Nephron (organoid): ENCODE measurements around the gene CTNS.
A peak's percentile ranks its signal among the peaks of the same experiment; 100 is the strongest.

Experiments used
- H3K27ac Mint-ChIP-seq, 3 experiments: 2 replicates each; pipeline ENCODE4 v1.8.0; 2020; ENCODE audit warnings: mixed read lengths in 3 of 3, mild to moderate bottlenecking in 2 of 3, moderate library complexity in 1 of 3
- H3K27me3 Mint-ChIP-seq: 2 replicates; pipeline ENCODE4 v1.8.0; 2021; ENCODE audit warnings: low read depth, mild to moderate bottlenecking, moderate library complexity, mixed read lengths
- H3K36me3 Mint-ChIP-seq: 2 replicates; pipeline ENCODE4 v1.8.0; 2020; ENCODE audit warnings: low read depth, mixed read lengths
- H3K4me1 Mint-ChIP-seq: 2 replicates; pipeline ENCODE4 v1.8.0; 2020; ENCODE audit warnings: mixed read lengths
- H3K4me3 Mint-ChIP-seq, 3 experiments: 2 replicates each; pipeline ENCODE4 v1.8.0; 2020; ENCODE audit warnings: mild to moderate bottlenecking in 3 of 3, mixed read lengths in 3 of 3, moderate library complexity in 2 of 3
- H3K9me3 Mint-ChIP-seq: 2 replicates; pipeline ENCODE4 v1.8.0; 2020; ENCODE audit warnings: mixed read lengths
- CTCF ChIP-seq, 3 experiments: fragments of 200-600 bp; sonication (generic); IDR thresholded peaks; one replicate each; pipeline ENCODE4 v1.5.0; 2021; ENCODE audit warnings: antibody characterized with exemption in 3 of 3; ENCODE audit not compliant: unreplicated experiment in 3 of 3

CTNS gene

GRCh38 chr17:3600529-3601205 lies 35.9 kb upstream of the CTNS start:
- no peak for TF ChIP-seq CTCF (IDR thresholded peaks at IDR 0.05; ENCODE audit: unreplicated experiment in 3 of 3)
- Mint-ChIP-seq H3K27ac (no peak overlapping the region), H3K9me3 (no peaks in the 10 kb centered on the region), H3K36me3 (peaks cover 28% of the 10 kb centered on the region), H3K4me1 (no peaks in the 10 kb centered on the region), H3K4me3 (no peak overlapping the region), H3K27me3 (no peaks in the 10 kb centered on the region)

GRCh38 chr17:3602499-3602898 lies 34.1 kb upstream of the CTNS start:
- Mint-ChIP-seq H3K27ac (no peak overlapping the region), H3K4me1 (no peaks in the 10 kb centered on the region), H3K9me3 (no peaks in the 10 kb centered on the region), H3K27me3 (no peaks in the 10 kb centered on the region), H3K4me3 (no peak overlapping the region), H3K36me3 (peaks cover 29% of the 10 kb centered on the region)
- TF ChIP-seq CTCF (IDR thresholded peaks at IDR 0.05; ENCODE audit: unreplicated experiment in 3 of 3), result peak; percentile 11 to 24 (median 23)

GRCh38 chr17:3603119-3603869 lies 33.3 kb upstream of the CTNS start:
- Mint-ChIP-seq H3K36me3 (peaks cover 32% of the 10 kb centered on the region), H3K27me3 (no peaks in the 10 kb centered on the region), H3K4me3 (no peak overlapping the region), H3K4me1 (no peaks in the 10 kb centered on the region), H3K27ac (no peak overlapping the region), H3K9me3 (no peaks in the 10 kb centered on the region)
- TF ChIP-seq CTCF (IDR thresholded peaks at IDR 0.05; ENCODE audit: unreplicated experiment in 3 of 3), result no peak

- Mint-ChIP-seq H3K9me3 (no peaks in the 10 kb centered on the region), H3K27ac (no peak overlapping the region), H3K27me3 (no peaks in the 10 kb centered on the region), H3K4me3 (no peak overlapping the region), H3K36me3 (peaks cover 35% of the 10 kb centered on the region), H3K4me1 (no peaks in the 10 kb centered on the region)
- TF ChIP-seq CTCF (IDR thresholded peaks at IDR 0.05; ENCODE audit: unreplicated experiment in 3 of 3), result no peak
Observed at GRCh38 chr17:3603870-3604259, 32.7 kb upstream of the CTNS start.

GRCh38 chr17:3609689-3610088 lies 26.9 kb upstream of the CTNS start:
- H3K4me1 Mint-ChIP-seq, result no peaks in the 10 kb centered on the region
- no peaks in the 10 kb centered on the region for H3K9me3 Mint-ChIP-seq
- H3K36me3 Mint-ChIP-seq, result peaks cover 33% of the 10 kb centered on the region
- H3K4me3 Mint-ChIP-seq, result no peak overlapping the region
- no peak for TF ChIP-seq CTCF (IDR thresholded peaks at IDR 0.05; ENCODE audit: unreplicated experiment in 3 of 3)
- no peak overlapping the region for H3K27ac Mint-ChIP-seq
- H3K27me3 Mint-ChIP-seq, result no peaks in the 10 kb centered on the region

GRCh38 chr17:3610523-3610922 lies 26.0 kb upstream of the CTNS start:
- no peaks in the 10 kb centered on the region for H3K9me3 Mint-ChIP-seq
- no peaks in the 10 kb centered on the region for H3K27me3 Mint-ChIP-seq
- no peak overlapping the region for H3K4me3 Mint-ChIP-seq
- peaks cover 36% of the 10 kb centered on the region for H3K36me3 Mint-ChIP-seq
- TF ChIP-seq CTCF (IDR thresholded peaks at IDR 0.05; ENCODE audit: unreplicated experiment in 3 of 3), result no peak
- H3K4me1 Mint-ChIP-seq, result no peaks in the 10 kb centered on the region
- no peak overlapping the region for H3K27ac Mint-ChIP-seq
